HEK293 (cell line): ENCODE measurements around the gene CASP7.

Experiments used
- CTCF ChIA-PET: fragments of 350-600 bp; formaldehyde crosslinking; extraction: SDS; loops from one replicate; lab custom pipeline; 2021; ENCODE audit warnings: antibody characterized with exemption; lab: Yijun Ruan, JAX
- POLR2A ChIA-PET: fragments of 300-600 bp; formaldehyde crosslinking; extraction: SDS; loops from one replicate; lab custom pipeline; 2020; ENCODE audit warnings: antibody characterized with exemption, inconsistent platforms; lab: Yijun Ruan, JAX
- H3K27ac ChIP-seq: fragments of 200-500 bp; sonication (Bioruptor generic); 2 replicates; pipeline ENCODE4 v1.5.1; 2014; ENCODE audit warnings: low read depth, low read length, control low read depth, inconsistent platforms; ENCODE audit errors: extremely low read depth
- H3K36me3 ChIP-seq, 2 experiments: fragments of 200-500 bp in 1 of 2; sonication (Bioruptor generic) in 1 of 2; 1 replicate in 1 of 2; 2 replicates in 1 of 2; pipeline ENCODE4 v1.5.1; 2014 to 2017; ENCODE audit warnings: inconsistent platforms in 2 of 2, low read length in 2 of 2; ENCODE audit not compliant: control insufficient read depth in 2 of 2, insufficient read depth in 1 of 2
- H3K4me1 ChIP-seq: fragments of 200-500 bp; sonication (Bioruptor generic); 2 replicates; pipeline ENCODE4 v1.5.1; 2014; ENCODE audit warnings: mild to moderate bottlenecking, low read length, inconsistent platforms; ENCODE audit not compliant: control insufficient read depth, insufficient read depth
- H3K4me3 ChIP-seq: 2 replicates; pipeline ENCODE4 v1.5.1; 2011; ENCODE audit warnings: low read depth, mild to moderate bottlenecking, control low read depth, low read length, moderate library complexity
- H3K9me3 ChIP-seq: fragments of 200-500 bp; sonication (Bioruptor generic); 2 replicates; pipeline ENCODE4 v1.5.1; 2014; ENCODE audit warnings: low read depth, low read length, inconsistent platforms; ENCODE audit not compliant: control insufficient read depth, insufficient read depth
- FEZF1 ChIP-seq: fragments of 450-650 bp; formaldehyde crosslinking; IDR thresholded peaks from 2 replicates; pipeline ENCODE4 v1.5.1; 2016; ENCODE audit warnings: missing biosample characterization, missing genetic modification characterization
- GLI4 ChIP-seq: fragments of 450-650 bp; formaldehyde crosslinking; IDR thresholded peaks from 2 replicates; pipeline ENCODE4 v1.5.1; 2016; ENCODE audit warnings: missing biosample characterization, missing genetic modification characterization
- IKZF3 ChIP-seq: fragments of 450-650 bp; IDR thresholded peaks from 2 replicates; pipeline ENCODE4 v1.5.0; 2018; ENCODE audit warnings: missing biosample characterization, mild to moderate bottlenecking, missing genetic modification characterization, moderate library complexity
- SALL2 ChIP-seq: fragments of 450-650 bp; formaldehyde crosslinking; IDR thresholded peaks from 2 replicates; pipeline ENCODE4 v1.5.0; 2017; ENCODE audit warnings: missing biosample characterization, mild to moderate bottlenecking, missing genetic modification characterization, borderline replicate concordance
- SP3 ChIP-seq: fragments of 450-650 bp; formaldehyde crosslinking; IDR thresholded peaks from 2 replicates; pipeline ENCODE4 v1.5.1; 2016; ENCODE audit warnings: missing biosample characterization, missing genetic modification characterization
- ZBTB48 ChIP-seq: fragments of 450-650 bp; formaldehyde crosslinking; IDR thresholded peaks from 2 replicates; pipeline ENCODE4 v1.5.1; 2016; ENCODE audit warnings: missing biosample characterization, missing genetic modification characterization
- ZFP69B ChIP-seq: fragments of 450-650 bp; formaldehyde crosslinking; IDR thresholded peaks from 2 replicates; pipeline ENCODE4 v1.5.1; 2016; ENCODE audit warnings: missing biosample characterization, missing genetic modification characterization
- ZNF114 ChIP-seq: fragments of 450-650 bp; formaldehyde crosslinking; IDR thresholded peaks from 2 replicates; pipeline ENCODE4 v1.5.0; 2017; ENCODE audit warnings: missing biosample characterization, missing genetic modification characterization
- ZNF16 ChIP-seq: fragments of 450-650 bp; formaldehyde crosslinking; IDR thresholded peaks from 2 replicates; pipeline ENCODE4 v1.5.1; 2016; ENCODE audit warnings: low read depth, missing biosample characterization, missing genetic modification characterization
- ZNF350 ChIP-seq: fragments of 450-650 bp; formaldehyde crosslinking; IDR thresholded peaks from 2 replicates; pipeline ENCODE4 v1.5.0; 2017; ENCODE audit warnings: missing biosample characterization, mild to moderate bottlenecking, missing genetic modification characterization
- ZNF394 ChIP-seq: fragments of 450-650 bp; formaldehyde crosslinking; IDR thresholded peaks from 2 replicates; pipeline ENCODE4 v1.5.1; 2016; ENCODE audit warnings: missing biosample characterization, missing genetic modification characterization, mild to moderate bottlenecking, moderate library complexity, borderline replicate concordance
- ZNF423 ChIP-seq: fragments of 450-650 bp; formaldehyde crosslinking; IDR thresholded peaks from 2 replicates; pipeline ENCODE4 v1.5.1; 2016; ENCODE audit warnings: missing biosample characterization, missing genetic modification characterization
- ZNF664 ChIP-seq: fragments of 450-650 bp; formaldehyde crosslinking; IDR thresholded peaks from 2 replicates; pipeline ENCODE4 v1.5.1; 2016; ENCODE audit warnings: missing biosample characterization, missing genetic modification characterization
- ZNF791 ChIP-seq: fragments of 450-650 bp; formaldehyde crosslinking; IDR thresholded peaks from 2 replicates; pipeline ENCODE4 v1.5.1; 2016; ENCODE audit warnings: missing biosample characterization, missing genetic modification characterization
- ZNF792 ChIP-seq: fragments of 450-650 bp; formaldehyde crosslinking; IDR thresholded peaks from 2 replicates; pipeline ENCODE4 v1.5.1; 2016; ENCODE audit warnings: missing biosample characterization, missing genetic modification characterization
- TF ChIP-seq, protein P1 (sequence below): IDR thresholded peaks from 2 replicates; pipeline ENCODE4 v1.6.1; 2011; ENCODE audit warnings: mild to moderate bottlenecking, low read depth, low read length, borderline replicate concordance
- TF ChIP-seq, protein P2 (sequence below): fragments of 450-650 bp; formaldehyde crosslinking; IDR thresholded peaks from 2 replicates; pipeline ENCODE4 v1.5.1; 2016; ENCODE audit warnings: missing biosample characterization, missing genetic modification characterization, low read depth
- TF ChIP-seq, protein P3 (sequence below): fragments of 450-650 bp; formaldehyde crosslinking; IDR thresholded peaks from 2 replicates; pipeline ENCODE4 v1.5.1; 2016; ENCODE audit warnings: missing biosample characterization, missing genetic modification characterization
- TF ChIP-seq, protein P4 (sequence below): fragments of 450-650 bp; formaldehyde crosslinking; IDR thresholded peaks from 2 replicates; pipeline ENCODE4 v1.5.1; 2017; ENCODE audit warnings: missing biosample characterization, missing genetic modification characterization
- TF ChIP-seq, protein P5 (sequence below): fragments of 450-650 bp; formaldehyde crosslinking; IDR thresholded peaks from 2 replicates; pipeline ENCODE4 v1.5.1; 2017; ENCODE audit warnings: missing biosample characterization, missing genetic modification characterization

CASP7 gene

DNA sequence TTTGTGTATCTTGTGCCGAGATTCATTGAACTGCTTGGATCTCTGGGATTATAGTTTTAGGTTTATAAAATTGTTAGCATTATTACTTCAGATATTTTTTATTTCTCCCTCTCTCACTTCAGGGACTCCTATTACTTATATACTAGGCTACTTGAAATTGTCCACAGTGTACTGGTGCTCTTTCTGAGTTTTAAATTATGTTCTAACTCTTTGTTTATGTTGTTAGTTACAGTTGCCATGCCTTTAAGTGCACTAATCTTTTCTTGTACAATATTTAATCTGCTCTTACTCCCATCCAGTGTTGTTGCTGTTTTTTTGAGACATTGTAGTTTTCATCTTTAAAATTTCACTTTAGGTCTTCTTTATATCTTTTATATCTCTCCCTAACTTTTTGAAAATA is 84.9 kb downstream of the CASP7 start:
- H3K4me3 ChIP-seq, result no peak overlapping the region
- TF ChIP-seq ZNF114, result no peak
- TF ChIP-seq ZNF664 (tag by site-specific recombination), result no peak
- TF ChIP-seq GLI4 (tag by site-specific recombination), result no peak
- no peak for TF ChIP-seq ZNF16
- TF ChIP-seq, protein P1, sequence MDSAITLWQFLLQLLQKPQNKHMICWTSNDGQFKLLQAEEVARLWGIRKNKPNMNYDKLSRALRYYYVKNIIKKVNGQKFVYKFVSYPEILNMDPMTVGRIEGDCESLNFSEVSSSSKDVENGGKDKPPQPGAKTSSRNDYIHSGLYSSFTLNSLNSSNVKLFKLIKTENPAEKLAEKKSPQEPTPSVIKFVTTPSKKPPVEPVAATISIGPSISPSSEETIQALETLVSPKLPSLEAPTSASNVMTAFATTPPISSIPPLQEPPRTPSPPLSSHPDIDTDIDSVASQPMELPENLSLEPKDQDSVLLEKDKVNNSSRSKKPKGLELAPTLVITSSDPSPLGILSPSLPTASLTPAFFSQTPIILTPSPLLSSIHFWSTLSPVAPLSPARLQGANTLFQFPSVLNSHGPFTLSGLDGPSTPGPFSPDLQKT, result no peak
- no peak for TF ChIP-seq ZNF350
- no peak overlapping the region for H3K27ac ChIP-seq
- H3K9me3 ChIP-seq, result no peaks in the 10 kb centered on the region
- ChIA-PET POLR2A (no interaction called here), CTCF (interaction anchor here (0.6 kb wide), 1 partner anchor 12 kb away, joined by 5 read pairs; no protein-coding TSS in a partner anchor)
- H3K36me3 ChIP-seq, result no peaks in the 10 kb centered on the region
- H3K4me1 ChIP-seq, result no peaks in the 10 kb centered on the region

DNA sequence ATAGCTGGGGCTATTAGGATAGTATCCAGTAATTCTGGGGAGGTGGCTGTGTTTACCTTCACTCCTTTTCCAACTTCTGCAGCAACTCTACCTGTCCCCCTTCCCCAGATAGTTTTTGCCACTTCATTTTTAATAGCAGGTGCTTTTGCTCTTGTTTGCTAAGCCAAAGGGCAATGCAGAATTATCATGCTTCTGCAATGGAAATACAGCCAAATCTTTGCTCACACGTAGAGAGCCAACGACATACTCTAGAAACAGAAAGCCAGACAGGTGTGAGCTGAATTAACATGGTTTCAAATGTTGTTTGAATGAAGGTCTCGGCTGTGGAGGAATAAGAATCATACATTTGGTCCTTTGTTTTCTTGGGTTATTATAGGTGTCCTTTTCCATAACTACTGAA is 86.2 kb downstream of the CASP7 start:
- TF ChIP-seq ZNF792 (tag by site-specific recombination) (no peak), ZNF791 (tag by site-specific recombination) (no peak), GLI4 (tag by site-specific recombination) (no peak)
- no peaks in the 10 kb centered on the region for H3K36me3 ChIP-seq
- H3K27ac ChIP-seq, result no peak overlapping the region
- H3K4me3 ChIP-seq, result no peak overlapping the region
- H3K9me3 ChIP-seq, result no peaks in the 10 kb centered on the region
- POLR2A ChIA-PET, result interaction anchor here (0.6 kb wide), 1 partner anchor 1356 kb away, joined by 3 read pairs; no protein-coding TSS in a partner anchor
- CTCF ChIA-PET, result no interaction called here
- H3K4me1 ChIP-seq, result no peaks in the 10 kb centered on the region

DNA sequence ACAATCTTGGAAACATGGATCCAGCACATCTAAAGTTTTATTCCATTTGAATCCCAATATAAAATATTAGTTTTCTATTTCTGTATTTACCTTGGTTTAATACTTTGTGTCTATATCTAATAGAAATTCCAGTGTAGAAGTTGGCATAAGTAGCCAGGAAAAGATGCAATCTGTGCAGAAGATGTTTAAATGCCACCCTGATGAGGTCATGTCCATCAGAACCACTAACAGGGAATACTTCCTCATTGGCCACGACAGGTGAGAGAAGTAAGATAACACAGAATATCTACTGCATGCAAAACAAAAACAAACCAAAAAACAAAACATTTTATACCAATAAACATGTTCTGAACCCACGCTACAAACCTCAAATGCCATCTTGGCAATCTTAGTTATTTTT is 87.5 kb downstream of the CASP7 start:
- no peak overlapping the region for H3K27ac ChIP-seq
- H3K4me1 ChIP-seq, result no peaks in the 10 kb centered on the region
- no peaks in the 10 kb centered on the region for H3K9me3 ChIP-seq
- no peak for TF ChIP-seq FEZF1 (tag by site-specific recombination)
- TF ChIP-seq ZBTB48 (tag by site-specific recombination), result no peak
- TF ChIP-seq ZFP69B (tag by site-specific recombination), result no peak
- TF ChIP-seq IKZF3 (tag by site-specific recombination), result no peak
- TF ChIP-seq ZNF423 (tag by site-specific recombination), result no peak
- TF ChIP-seq, protein P2, sequence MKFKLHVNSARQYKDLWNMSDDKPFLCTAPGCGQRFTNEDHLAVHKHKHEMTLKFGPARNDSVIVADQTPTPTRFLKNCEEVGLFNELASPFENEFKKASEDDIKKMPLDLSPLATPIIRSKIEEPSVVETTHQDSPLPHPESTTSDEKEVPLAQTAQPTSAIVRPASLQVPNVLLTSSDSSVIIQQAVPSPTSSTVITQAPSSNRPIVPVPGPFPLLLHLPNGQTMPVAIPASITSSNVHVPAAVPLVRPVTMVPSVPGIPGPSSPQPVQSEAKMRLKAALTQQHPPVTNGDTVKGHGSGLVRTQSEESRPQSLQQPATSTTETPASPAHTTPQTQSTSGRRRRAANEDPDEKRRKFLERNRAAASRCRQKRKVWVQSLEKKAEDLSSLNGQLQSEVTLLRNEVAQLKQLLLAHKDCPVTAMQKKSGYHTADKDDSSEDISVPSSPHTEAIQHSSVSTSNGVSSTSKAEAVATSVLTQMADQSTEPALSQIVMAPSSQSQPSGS, result no peak
- TF ChIP-seq, protein P3, sequence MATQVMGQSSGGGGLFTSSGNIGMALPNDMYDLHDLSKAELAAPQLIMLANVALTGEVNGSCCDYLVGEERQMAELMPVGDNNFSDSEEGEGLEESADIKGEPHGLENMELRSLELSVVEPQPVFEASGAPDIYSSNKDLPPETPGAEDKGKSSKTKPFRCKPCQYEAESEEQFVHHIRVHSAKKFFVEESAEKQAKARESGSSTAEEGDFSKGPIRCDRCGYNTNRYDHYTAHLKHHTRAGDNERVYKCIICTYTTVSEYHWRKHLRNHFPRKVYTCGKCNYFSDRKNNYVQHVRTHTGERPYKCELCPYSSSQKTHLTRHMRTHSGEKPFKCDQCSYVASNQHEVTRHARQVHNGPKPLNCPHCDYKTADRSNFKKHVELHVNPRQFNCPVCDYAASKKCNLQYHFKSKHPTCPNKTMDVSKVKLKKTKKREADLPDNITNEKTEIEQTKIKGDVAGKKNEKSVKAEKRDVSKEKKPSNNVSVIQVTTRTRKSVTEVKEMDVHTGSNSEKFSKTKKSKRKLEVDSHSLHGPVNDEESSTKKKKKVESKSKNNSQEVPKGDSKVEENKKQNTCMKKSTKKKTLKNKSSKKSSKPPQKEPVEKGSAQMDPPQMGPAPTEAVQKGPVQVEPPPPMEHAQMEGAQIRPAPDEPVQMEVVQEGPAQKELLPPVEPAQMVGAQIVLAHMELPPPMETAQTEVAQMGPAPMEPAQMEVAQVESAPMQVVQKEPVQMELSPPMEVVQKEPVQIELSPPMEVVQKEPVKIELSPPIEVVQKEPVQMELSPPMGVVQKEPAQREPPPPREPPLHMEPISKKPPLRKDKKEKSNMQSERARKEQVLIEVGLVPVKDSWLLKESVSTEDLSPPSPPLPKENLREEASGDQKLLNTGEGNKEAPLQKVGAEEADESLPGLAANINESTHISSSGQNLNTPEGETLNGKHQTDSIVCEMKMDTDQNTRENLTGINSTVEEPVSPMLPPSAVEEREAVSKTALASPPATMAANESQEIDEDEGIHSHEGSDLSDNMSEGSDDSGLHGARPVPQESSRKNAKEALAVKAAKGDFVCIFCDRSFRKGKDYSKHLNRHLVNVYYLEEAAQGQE (tag by site-specific recombination), result no peak
- TF ChIP-seq, protein P4, sequence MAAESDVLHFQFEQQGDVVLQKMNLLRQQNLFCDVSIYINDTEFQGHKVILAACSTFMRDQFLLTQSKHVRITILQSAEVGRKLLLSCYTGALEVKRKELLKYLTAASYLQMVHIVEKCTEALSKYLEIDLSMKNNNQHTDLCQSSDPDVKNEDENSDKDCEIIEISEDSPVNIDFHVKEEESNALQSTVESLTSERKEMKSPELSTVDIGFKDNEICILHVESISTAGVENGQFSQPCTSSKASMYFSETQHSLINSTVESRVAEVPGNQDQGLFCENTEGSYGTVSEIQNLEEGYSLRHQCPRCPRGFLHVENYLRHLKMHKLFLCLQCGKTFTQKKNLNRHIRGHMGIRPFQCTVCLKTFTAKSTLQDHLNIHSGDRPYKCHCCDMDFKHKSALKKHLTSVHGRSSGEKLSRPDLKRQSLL (tag by site-specific recombination), result no peak
- TF ChIP-seq, protein P5, sequence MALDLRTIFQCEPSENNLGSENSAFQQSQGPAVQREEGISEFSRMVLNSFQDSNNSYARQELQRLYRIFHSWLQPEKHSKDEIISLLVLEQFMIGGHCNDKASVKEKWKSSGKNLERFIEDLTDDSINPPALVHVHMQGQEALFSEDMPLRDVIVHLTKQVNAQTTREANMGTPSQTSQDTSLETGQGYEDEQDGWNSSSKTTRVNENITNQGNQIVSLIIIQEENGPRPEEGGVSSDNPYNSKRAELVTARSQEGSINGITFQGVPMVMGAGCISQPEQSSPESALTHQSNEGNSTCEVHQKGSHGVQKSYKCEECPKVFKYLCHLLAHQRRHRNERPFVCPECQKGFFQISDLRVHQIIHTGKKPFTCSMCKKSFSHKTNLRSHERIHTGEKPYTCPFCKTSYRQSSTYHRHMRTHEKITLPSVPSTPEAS (tag by site-specific recombination), result no peak
- no peak for TF ChIP-seq SP3 (tag by site-specific recombination)
- no peak for TF ChIP-seq SALL2 (tag by site-specific recombination)
- TF ChIP-seq ZNF394 (tag by site-specific recombination), result no peak
- H3K36me3 ChIP-seq, result no peaks in the 10 kb centered on the region
- H3K4me3 ChIP-seq, result no peak overlapping the region
- CTCF ChIA-PET, result interaction anchor here (1.0 kb wide), 1 partner anchor 14 kb away, joined by 3 read pairs; no protein-coding TSS in a partner anchor
- POLR2A ChIA-PET, result no interaction called here
